H1 (cell line): ENCODE results near the gene TMCC1. TPM values are rescaled to one million over a fixed set of nuclear protein-coding genes. Genes with fewer than 3 reads are reported as not detected.

Source experiments
- CBX5 ChIP-seq: fragments of 300-800, 300-1000 bp; sonication (generic); IDR thresholded peaks from 2 replicates; pipeline ENCODE4 v1.7.1; 2016; ENCODE audit warnings: antibody characterized with exemption, low read length, low read depth
- MAFK ChIP-seq: IDR thresholded peaks from 2 replicates; pipeline ENCODE4 v1.6.1; 2012; ENCODE audit warnings: low read depth, mild to moderate bottlenecking, improper control_type of control experiment, low read length
- polyA plus RNA-seq, 7 experiments: library from polyadenylated mRNA; depleted of rRNA in 3 of 7; stranded (reverse) in 5 of 7; unstranded in 2 of 7; fragments of >200 nt in 5 of 7; fragments of 200-250 nt in 2 of 7; gene quantifications; 1 replicate in 5 of 7; 2 replicates in 1 of 7; 4 replicates in 1 of 7; pipeline versions ENCODE4 v1.2.1 to v1.2.3, GENCODE V29; 2011 to 2013; ENCODE audit warnings: missing spikeins in 2 of 7, mixed read lengths in 2 of 7
- total RNA-seq: library from RNA; stranded (reverse); fragmentation: NEBNext Ultra II Directional; extraction: Animal tissue kit (Norgen Biotek cat#: 25700); gene quantifications from 2 replicates; pipeline ENCODE4 v1.2.1, GENCODE V29; 2021

The TMCC1 gene
- total and polyA plus RNA-seq, 2 of the 8 experiments (the other 6 are each of a cell fraction or from before 2014, with no cell fraction given) = 10.4 to 27.1 TPM

GRCh38 chr3:129599073-129599472 is 294.4 kb downstream of the TMCC1 start (continued):
- TF ChIP-seq MAFK (no peak), CBX5 (no peak)
- TF ChIP-seq, all 59 proteins: peak for 0
